Activated CD4-positive, alpha-beta T cell treated with anti-CD3 and anti-CD28 coated beads, Interleukin-2, amount 50 U/mL, for 1 hour (primary cell): ENCODE measurements around the gene AACS.

Experiments
- DNase-seq: peaks from one replicate; pipeline ENCODE4 v3.0.0-alpha.2; 2020

AACS gene

DNA sequence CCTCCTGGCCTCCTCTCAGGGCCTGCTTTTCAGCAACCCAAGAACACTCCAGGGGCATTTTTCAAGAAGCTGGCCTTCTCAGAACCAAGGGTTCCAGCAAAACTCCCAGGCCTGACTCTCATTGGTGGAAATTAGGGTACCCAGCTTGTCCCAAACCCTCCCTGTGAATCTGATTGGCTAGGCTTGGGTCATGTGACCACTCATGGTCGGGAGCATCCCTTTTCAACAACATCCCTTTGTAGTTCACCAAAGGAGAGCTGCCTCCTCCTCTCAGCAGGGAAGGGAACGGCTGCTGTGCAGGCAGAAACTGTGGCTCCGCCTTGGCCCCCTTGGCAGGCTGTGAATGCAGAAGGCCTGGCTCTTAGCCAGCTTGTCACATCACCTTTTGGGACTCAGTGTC lies 94.5 kb downstream of the AACS start:
- no peak for DNase-seq

GRCh38 chr12:125160281-125160955 lies 95.2 kb downstream of the AACS start:
- no peak for DNase-seq

- no peak for DNase-seq
These were observed 96.4 kb downstream of the AACS start for GRCh38 chr12:125161712-125162022.

DNA sequence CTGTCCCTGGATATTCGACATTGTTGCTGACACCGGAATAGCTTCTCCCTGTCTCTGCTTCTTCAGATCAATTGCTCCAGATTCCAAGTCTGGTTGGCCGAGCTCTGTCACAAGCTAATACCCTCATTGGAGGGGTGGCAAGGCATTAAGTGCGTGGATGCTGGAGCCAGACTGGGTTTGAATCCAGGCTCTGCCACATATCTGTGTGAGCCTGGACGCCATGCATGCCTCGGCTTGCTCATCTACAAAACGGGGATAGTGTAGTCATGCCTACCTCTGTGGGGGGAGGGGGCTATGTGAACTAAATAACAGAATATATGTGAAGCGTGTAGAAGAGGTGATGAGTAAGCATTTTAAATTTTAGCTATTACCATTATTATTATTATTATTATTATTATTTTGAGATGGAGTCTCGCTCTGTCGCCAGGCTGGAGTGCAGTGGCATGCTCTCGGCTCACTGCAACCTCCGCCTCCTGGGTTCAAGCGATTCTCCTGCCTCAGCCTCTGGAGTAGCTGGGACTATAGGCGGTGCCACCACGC lies 97.3 kb downstream of the AACS start:
- DNase-seq: no peak

DNA sequence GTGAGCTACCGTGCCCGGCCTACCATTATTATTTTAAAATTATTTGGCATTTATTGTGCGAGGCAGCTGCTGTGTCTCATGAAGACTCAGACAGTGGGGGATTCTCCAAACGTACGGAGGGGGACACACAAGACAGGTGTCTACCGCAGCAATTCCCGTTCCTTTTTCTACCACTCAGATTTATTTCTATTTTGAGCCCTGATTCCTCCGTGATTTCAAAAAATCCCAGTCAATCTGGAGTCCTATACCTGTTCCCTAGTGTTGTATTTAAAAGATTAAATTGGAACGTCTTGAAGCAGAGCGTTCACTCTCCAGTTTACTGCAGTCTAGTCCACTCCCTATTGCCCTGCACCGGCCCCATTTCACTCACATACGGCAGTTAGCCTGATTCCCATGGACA lies 97.9 kb downstream of the AACS start:
- no peak for DNase-seq

DNA sequence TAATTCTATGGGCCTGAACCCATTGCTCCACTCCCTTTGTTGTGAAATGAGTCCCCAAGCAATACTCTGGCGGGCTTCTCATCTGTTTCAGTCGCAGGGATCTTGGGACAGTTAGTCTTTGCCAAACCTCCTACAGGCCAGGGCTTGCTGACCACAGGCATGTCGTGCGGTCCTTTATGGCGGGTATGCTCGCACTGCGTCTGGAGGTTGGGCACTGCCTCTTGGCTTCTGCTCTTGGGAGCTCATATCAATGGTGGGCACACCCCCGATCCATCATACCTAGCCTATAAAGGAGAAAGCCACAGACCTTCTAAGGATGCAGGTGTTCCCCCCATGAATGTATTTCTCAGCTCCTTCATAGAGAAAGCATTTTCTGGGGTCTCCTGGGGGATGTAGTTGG lies 99.3 kb downstream of the AACS start:
- DNase-seq: no peak

GRCh38 chr12:125166041-125166440 lies 100.8 kb downstream of the AACS start:
- DNase-seq: no peak

DNA sequence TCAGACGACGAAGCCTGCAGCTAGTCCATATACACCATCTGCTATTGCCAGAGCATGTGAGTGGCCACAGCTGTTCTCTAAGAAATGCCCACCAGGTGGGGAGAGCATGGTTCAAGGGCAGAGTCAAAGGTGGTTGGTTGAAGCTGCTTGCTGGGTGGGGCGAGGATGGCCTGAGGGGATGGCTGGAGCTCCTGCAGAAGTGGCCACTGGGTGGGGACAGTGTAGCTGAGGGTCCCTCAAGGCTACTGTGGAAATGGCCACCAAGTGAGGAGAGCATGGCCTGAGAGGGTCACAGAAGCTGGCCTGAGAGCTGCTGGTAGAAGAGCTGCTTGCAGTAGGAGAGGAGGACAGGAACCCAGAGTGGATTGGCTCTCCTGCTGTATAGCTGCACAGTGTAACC lies 102.4 kb downstream of the AACS start:
- no peak for DNase-seq

GRCh38 chr12:125169451-125169850 lies 104.2 kb downstream of the AACS start:
- no peak for DNase-seq

DNA sequence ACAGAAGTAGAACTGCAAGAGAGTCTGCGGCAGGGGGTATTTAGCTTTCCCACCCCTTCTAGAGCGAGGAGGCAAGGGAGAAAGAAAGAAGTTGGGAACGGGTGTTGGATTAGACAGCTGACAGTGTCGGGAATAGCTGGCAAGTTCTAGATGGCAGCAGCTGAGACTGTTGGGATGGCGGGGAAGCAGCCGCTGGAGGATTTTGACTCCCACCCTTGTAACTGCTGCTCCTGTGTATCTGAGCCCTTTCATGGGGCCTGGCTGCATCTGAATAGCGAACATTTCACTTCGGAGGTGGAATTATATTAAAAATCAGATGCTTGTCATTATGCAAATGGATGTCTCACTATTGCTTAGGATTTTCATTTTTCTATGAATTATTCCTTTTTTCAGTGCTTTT lies 104.6 kb downstream of the AACS start:
- no peak for DNase-seq

DNA sequence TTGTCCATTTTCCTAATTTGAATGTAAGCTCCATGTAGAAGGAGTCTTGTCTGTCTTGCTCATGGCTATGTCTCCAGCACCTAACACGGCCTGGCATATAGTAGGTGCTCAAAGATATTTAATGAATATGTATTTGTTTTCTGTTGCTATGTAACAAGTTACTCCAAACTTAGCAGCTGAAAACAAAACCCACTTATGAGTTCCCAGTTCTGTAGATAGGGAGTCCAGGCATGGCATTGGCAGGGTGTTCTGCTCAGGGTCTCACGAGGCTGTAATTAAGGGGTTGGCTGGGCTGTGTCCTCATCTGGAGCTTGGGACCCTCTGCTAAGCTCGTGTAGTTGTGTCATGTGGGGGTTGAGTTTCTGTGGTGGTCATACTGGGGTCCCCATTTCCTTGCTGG lies 106.0 kb downstream of the AACS start:
- no peak for DNase-seq

DNA sequence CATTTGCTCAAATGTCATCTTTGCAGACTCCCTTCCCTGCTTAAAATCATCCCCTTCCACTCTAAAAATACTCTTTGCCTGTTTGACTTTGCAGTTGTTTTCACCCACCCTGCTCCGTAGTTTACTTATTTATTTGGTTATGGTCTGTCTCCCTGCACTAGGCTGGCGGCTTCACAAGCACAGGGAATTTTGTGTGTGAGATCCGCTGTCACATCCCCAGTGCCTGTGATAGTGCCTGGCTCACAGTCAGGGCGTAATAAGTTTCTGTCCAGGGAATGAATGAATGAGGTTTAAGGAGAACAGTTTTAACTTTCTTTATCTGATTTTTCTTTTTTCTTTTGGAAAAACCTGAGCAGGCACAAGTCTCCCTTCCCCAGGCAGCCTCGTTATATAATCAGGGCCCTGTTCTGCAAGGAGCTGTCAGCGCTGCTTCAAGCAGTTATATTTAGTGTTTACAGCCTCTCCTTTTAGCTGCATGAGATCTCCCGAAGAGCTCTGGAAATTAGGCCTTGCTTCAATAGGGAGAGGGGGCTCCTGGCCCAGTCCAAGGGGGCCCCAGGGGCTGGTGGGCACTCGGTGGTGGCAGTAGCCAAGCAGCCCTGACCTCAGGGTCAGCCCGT lies 107.1 kb downstream of the AACS start:
- DNase-seq: no peak

DNA sequence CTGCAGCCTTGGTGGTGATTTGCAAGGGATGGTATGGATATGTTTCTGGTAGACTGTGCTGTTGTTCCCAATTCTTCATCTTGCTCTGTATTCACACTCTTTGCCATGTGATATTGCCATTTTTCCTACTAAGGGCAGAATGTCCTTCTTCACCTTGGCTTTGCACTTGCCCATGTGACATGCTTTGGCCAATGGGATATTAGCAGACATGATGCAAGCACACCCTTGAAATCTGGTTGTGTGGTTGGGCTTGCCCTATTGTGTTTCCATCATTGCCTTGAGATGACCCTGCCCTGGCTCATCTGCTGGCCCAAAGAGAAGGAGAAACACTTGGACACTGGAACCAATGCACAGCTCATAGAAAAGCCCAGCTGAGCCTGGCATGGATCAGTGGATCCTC lies 110.3 kb downstream of the AACS start:
- no peak for DNase-seq

DNA sequence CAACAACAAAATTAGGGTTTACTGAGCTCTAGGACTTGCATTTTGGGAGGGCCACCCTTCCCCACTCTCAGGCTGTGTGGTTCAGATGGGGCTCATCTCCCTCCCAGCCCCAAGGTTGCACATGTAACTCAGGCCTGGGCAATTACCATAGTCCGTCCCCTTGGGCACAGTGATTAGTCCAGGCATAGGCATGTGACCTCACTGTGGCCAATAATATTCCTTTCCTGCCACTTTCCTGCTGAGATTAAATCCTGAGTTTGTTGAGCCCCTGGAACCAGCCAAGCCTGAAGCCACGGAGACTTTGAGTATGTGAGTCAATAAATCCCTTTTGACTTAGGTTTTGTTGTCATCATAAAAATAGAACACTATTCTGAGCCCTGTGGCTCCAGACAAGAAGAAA lies 113.0 kb downstream of the AACS start:
- no peak for DNase-seq

DNA sequence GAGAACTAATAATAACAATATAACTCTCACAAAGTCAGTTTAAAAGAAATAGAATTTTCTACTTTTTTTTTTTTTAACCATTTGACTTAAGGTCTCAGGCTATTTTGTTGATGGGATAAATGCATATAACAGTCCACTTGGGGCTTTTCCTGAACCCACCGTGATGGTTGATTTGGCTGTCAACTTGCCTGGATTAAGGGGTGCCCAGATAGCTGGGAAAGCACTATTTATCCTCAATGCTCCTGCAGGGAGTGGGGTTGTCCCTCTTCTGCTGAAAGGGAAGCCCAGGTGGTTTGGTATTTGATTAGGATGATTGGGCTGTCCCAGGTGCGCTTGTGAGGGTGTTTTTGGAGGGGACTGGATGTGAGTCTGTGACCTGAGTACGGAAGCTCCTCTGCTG lies 114.9 kb downstream of the AACS start:
- no peak for DNase-seq

DNA sequence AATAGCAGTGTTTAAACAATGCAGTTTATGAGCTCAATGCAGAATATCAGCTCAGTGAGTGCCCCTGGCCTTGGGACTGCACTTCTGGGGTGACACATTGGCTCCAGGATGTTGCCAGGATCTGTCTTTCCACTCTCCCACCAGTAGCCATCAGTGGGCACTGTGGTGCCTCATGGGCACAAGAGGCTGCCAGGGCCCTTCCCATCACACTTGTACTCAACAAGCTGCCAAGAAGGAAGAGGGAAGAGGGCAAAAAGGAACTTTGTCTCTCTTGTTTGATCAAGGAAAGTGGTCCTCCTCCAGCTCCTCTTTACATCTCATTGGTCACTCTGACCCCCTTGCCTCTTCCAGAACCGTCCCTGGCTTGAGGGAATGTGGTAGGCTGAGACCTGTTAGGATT lies 115.9 kb downstream of the AACS start:
- DNase-seq: no peak

DNA sequence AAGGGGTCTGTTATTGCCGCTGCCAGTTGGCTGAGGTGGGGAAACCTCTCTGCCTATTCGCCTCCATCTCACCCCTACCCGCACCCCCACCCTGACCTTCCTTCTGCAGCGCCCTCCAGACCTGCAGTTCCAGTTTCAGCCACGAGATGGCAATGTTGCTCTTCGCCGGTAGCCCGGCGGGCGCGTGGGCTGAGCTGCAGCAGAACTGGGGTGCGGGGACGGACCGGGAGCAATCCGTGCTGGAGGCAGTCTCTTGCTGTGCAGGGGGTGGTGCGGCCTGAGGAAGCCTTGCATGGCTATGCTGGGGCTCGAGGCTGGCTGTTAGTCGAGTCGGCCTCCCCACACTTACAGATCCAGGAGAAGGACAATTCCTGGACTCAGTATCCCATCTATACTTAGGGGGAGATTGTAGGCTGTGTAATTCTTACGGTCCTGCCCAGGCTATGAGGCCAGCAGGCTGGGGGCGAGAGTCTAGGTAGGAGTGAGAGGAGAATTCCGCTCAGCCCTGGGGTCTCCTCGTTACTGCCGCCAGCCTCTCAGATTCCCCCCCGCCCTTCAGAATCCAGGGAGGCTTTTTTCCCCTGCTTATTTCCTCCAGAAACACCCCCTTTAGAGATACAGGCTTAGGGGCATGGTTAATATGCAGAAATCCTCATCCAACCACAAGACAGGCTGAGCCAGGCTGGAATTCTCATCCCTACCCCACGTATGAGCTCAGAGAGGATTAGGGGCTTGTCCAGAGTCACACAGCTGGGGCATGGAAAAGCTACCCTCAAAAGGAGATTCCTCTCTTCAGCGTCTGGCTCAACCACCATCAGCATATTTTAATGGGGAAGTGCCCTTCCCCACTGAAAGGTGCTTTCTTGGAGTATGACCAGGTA lies 118.2 kb downstream of the AACS start:
- peak; percentile 77 for DNase-seq

DNA sequence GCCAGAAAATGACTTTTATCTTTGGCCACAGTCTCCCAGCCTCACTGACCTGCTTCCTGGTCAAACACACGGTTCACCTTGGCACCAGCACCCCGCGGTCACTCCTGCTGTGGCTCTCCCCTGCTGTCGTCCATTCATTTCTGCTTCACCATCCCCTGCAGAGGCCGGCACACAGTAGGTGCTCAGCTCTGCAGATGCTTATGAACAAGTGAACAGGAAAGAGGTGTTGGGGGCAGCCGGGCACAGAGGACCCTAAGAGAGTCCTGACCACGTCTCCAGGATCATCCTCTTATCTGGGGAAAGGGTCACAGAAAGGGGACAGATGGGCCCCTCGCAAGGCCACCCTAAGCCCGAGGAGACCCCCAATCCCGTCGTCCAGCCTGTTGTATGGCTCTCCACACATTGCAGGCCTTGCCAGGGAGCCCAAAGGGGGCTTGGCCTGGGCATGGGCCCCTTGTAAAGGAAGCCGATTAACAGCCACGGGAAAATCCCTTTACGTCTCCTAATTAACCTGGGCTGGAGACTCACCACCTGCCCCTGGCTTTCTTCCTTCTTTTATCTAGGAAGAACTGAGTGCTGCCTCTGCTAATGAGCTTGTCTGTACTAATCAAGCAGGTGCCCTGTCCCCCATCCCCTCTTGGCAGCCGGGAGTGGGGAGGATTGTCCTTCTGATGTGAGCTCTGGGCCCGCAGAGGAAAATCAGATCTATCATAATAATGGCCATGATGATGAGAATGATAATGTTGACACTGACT lies 119.2 kb downstream of the AACS start:
- no peak for DNase-seq

DNA sequence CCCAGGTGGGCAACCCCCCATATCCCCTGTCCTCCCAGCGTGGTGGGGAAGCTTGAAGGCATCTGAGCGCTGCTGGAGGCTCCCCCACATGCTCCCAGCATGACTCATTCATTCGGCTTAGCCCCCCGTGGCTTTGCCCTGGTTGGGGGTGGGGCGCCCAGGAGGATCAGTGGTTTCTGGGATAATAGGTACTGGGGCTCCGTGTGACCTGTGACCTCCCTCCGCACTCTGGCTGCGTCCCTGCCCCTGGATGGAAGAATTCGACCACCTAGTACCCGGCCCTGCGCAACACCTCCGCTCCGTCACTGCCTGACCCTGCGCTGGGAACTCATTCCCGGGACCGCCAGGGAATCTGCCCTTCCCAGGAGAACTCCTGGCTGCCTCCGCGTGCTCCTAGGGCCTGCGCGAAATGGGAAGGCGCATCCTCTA lies 120.1 kb downstream of the AACS start:
- no peak for DNase-seq

- DNase-seq: peak; percentile 4
These were observed 120.7 kb downstream of the AACS start, which contains the start of gene TMEM132B for GRCh38 chr12:125185740-125186470. Gene TMEM132B, plus strand, starts transcription at chr12:125186386.

DNA sequence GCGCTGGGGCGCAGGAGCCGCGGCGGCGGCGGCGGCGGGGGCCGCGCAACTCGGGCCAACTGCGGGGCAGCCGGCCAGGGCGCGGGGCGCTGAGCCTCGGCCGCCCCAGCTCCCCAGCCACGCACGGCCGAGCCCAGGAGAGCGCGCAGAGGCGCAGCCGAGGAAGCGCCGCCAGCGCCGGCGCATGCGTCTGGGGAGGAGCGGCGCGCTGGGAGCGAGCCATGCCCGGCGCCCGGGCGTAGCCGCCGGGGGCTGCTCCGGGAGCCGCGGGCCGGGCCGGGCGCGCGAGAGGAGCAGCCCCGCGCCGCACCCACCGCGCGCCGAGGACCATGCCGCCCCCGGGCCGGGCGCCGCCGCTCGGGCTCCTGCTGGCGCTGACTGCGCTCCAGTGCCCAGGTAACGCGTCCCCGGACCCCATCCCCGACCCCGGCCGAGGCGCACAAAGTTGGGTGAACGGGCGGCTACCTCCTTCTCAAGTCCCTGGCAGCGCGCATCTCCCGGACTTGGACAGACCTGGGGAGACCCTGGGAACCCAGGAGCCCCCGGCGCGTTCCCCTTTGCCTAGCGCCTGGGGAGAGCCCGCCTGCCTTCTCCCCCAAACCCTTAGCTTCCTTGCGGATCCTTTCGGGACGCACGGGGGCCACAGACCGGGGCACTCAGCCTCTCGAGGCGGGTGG lies 121.4 kb downstream of the AACS start:
- DNase-seq: no peak
